GM21786 (cell line): Measurements from ENCODE around the gene GRB10.

Source experiments
- ATAC-seq: cut with Tn5 transposase; IDR thresholded peaks from one replicate; pipeline ENCODE4 v1.9.1; 2021; ENCODE audit not compliant: unreplicated experiment

The GRB10 gene

GRCh38 chr7:50696810-50697582, 85.7 kb downstream of the GRB10 start:
- no peak for ATAC-seq

GRCh38 chr7:50695026-50695425, 87.7 kb downstream of the GRB10 start:
- ATAC-seq = no peak

GRCh38 chr7:50693455-50694130, 89.1 kb downstream of the GRB10 start:
- no peak for ATAC-seq

GRCh38 chr7:50690541-50691011, 92.1 kb downstream of the GRB10 start:
- no peak for ATAC-seq

GRCh38 chr7:50688226-50688590, 94.5 kb downstream of the GRB10 start:
- no peak for ATAC-seq

- no peak for ATAC-seq
These were observed 95.0 kb downstream of the GRB10 start for GRCh38 chr7:50687575-50688225.

GRCh38 chr7:50687096-50687495, 95.6 kb downstream of the GRB10 start:
- no peak for ATAC-seq

GRCh38 chr7:50685135-50686065, 97.3 kb downstream of the GRB10 start:
- no peak for ATAC-seq

GRCh38 chr7:50684713-50685075, 98.0 kb downstream of the GRB10 start:
- ATAC-seq = no peak

- no peak for ATAC-seq
These were observed 98.5 kb downstream of the GRB10 start for GRCh38 chr7:50684011-50684712.

GRCh38 chr7:50682573-50682972, 100.1 kb downstream of the GRB10 start:
- ATAC-seq = no peak

- no peak for ATAC-seq
These were observed 100.6 kb downstream of the GRB10 start for GRCh38 chr7:50682079-50682478.

- ATAC-seq = no peak
These were observed 101.2 kb downstream of the GRB10 start for GRCh38 chr7:50681432-50682045.

- ATAC-seq = peak; percentile 61
These were observed 103.3 kb downstream of the GRB10 start for GRCh38 chr7:50679218-50680007.

GRCh38 chr7:50678586-50678985, 104.1 kb downstream of the GRB10 start:
- no peak for ATAC-seq

GRCh38 chr7:50677638-50677996, 105.1 kb downstream of the GRB10 start:
- ATAC-seq = no peak

GRCh38 chr7:50676740-50677637, 105.7 kb downstream of the GRB10 start:
- no peak for ATAC-seq

GRCh38 chr7:50676079-50676478, 106.6 kb downstream of the GRB10 start:
- ATAC-seq = no peak
